Neural cell (in vitro differentiated cells): Measurements from ENCODE around the gene BCO1. TPM values are rescaled to one million over a fixed set of nuclear protein-coding genes. Genes with fewer than 3 reads are reported as not detected.
A peak's percentile ranks its signal among the peaks of the same experiment; 100 is the strongest.

ENCODE experiments used
- H2AFZ ChIP-seq: fragments of 200-600, 300-800 bp; sonication (generic), shearing (Covaris generic); 2 replicates; pipeline ENCODE4 v1.6.0; 2014; ENCODE audit warnings: low read depth, mild to moderate bottlenecking, antibody characterized with exemption, low read length, moderate library complexity
- H3F3A ChIP-seq: fragments of 200-600 bp; shearing (Covaris generic); 2 replicates; pipeline ENCODE4 v1.6.1; 2016; ENCODE audit warnings: mild to moderate bottlenecking, moderate library complexity, mixed read lengths, antibody characterized with exemption, low read length; ENCODE audit not compliant: insufficient read depth, poor library complexity, severe bottlenecking
- H3K27ac ChIP-seq: fragments of 200-600, 300-800 bp; sonication (generic), shearing (Covaris generic); 2 replicates; pipeline ENCODE4 v1.5.1; 2014; ENCODE audit warnings: mild to moderate bottlenecking, low read length, moderate library complexity
- H3K27me3 ChIP-seq: fragments of 300-800, 200-600 bp; sonication (generic), shearing (Covaris generic); 2 replicates; pipeline ENCODE4 v1.6.0; 2014; ENCODE audit warnings: mild to moderate bottlenecking, low read depth, low read length, moderate library complexity; ENCODE audit not compliant: insufficient read depth
- H3K36me3 ChIP-seq: fragments of 300-800, 200-600 bp; sonication (generic), shearing (Covaris generic); 2 replicates; pipeline ENCODE4 v1.5.1; 2014; ENCODE audit warnings: mild to moderate bottlenecking, antibody characterized with exemption, low read length, moderate library complexity; ENCODE audit not compliant: insufficient read depth
- H3K4me2 ChIP-seq: fragments of 300-800, 200-600 bp; sonication (generic), shearing (Covaris generic); 2 replicates; pipeline ENCODE4 v1.6.0; 2014; ENCODE audit warnings: mild to moderate bottlenecking, low read length
- H3K4me3 ChIP-seq: fragments of 300-800, 200-600 bp; sonication (generic), shearing (Covaris generic); 2 replicates; pipeline ENCODE4 v1.5.1; 2014; ENCODE audit warnings: mild to moderate bottlenecking, low read length, moderate library complexity
- H3K79me2 ChIP-seq: fragments of 200-600 bp; shearing (Covaris generic); replicated peaks from 2 replicates; pipeline ENCODE4 v1.6.0; 2014; ENCODE audit warnings: mild to moderate bottlenecking, low read length, moderate library complexity; ENCODE audit not compliant: insufficient read depth
- H3K9ac ChIP-seq: fragments of 300-800, 200-600 bp; sonication (generic), shearing (Covaris generic); 2 replicates; pipeline ENCODE4 v1.6.1; 2016; ENCODE audit warnings: mild to moderate bottlenecking, low read length, mixed read lengths
- H3K9me2 ChIP-seq: fragments of 200-600 bp; shearing (Covaris generic); 2 replicates; pipeline ENCODE4 v1.6.1; 2016; ENCODE audit warnings: mild to moderate bottlenecking, low read length, mixed read lengths; ENCODE audit not compliant: insufficient read depth
- H3K9me3 ChIP-seq: fragments of 200-600, 300-800 bp; sonication (generic), shearing (Covaris generic); 2 replicates; pipeline ENCODE4 v1.6.1; 2016; ENCODE audit warnings: mild to moderate bottlenecking, mixed run types, low read length, moderate library complexity, mixed read lengths
- H4K20me1 ChIP-seq: fragments of 200-600 bp; shearing (Covaris generic); 2 replicates; pipeline ENCODE4 v1.6.1; 2016; ENCODE audit warnings: mild to moderate bottlenecking, mixed run types; ENCODE audit not compliant: insufficient read depth
- CTCF ChIP-seq: fragments of 450-650 bp; IDR thresholded peaks from 2 replicates; pipeline ENCODE4 v1.5.1; 2014; ENCODE audit warnings: antibody characterized with exemption, mild to moderate bottlenecking, moderate library complexity; ENCODE audit not compliant: poor library complexity, severe bottlenecking
- EP300 ChIP-seq: fragments of 450-650 bp; conservative IDR thresholded peaks from 2 replicates; pipeline ENCODE4 v1.6.1; 2014; ENCODE audit warnings: antibody characterized with exemption, mild to moderate bottlenecking, moderate library complexity; ENCODE audit not compliant: poor library complexity, severe bottlenecking
- EZH2 ChIP-seq: fragments of 200-600, 300-800 bp; shearing (Covaris generic), sonication (generic); IDR thresholded peaks from 2 replicates; pipeline ENCODE4 v1.6.1; 2014; ENCODE audit warnings: antibody characterized with exemption, low read length, borderline replicate concordance, mild to moderate bottlenecking; ENCODE audit not compliant: insufficient read depth, poor library complexity, severe bottlenecking
- MXI1 ChIP-seq: fragments of 450-650 bp; conservative IDR thresholded peaks from 2 replicates; pipeline ENCODE4 v1.6.1; 2014; ENCODE audit warnings: antibody characterized with exemption, mild to moderate bottlenecking; ENCODE audit not compliant: poor library complexity, severe bottlenecking
- POLR2AphosphoS5 ChIP-seq: IDR thresholded peaks from 2 replicates; pipeline ENCODE4 v1.6.1; 2012
- RAD21 ChIP-seq: fragments of 450-650 bp; conservative IDR thresholded peaks from 2 replicates; pipeline ENCODE4 v1.6.1; 2014; ENCODE audit warnings: antibody characterized with exemption, mild to moderate bottlenecking, moderate library complexity
- REST ChIP-seq: IDR thresholded peaks from 2 replicates; pipeline ENCODE4 v1.6.1; 2012; ENCODE audit warnings: borderline replicate concordance
- SMC3 ChIP-seq: fragments of 450-650 bp; conservative IDR thresholded peaks from 2 replicates; pipeline ENCODE4 v1.6.1; 2014; ENCODE audit warnings: antibody characterized with exemption, mild to moderate bottlenecking, moderate library complexity; ENCODE audit not compliant: poor library complexity
- TAF1 ChIP-seq: IDR thresholded peaks from 2 replicates; pipeline ENCODE4 v1.6.1; 2012; ENCODE audit warnings: low read depth
- polyA plus RNA-seq: library from polyadenylated mRNA; depleted of rRNA; stranded (reverse); fragments of >200 nt; gene quantifications from 2 replicates; pipeline ENCODE4 v1.2.3, GENCODE V29; 2014

The BCO1 gene
- polyA plus RNA-seq, 1 donor from 2014 or later: not detected

- H3K9me2 ChIP-seq: no peaks in the 10 kb centered on the region
- H3K9me3 ChIP-seq: no peaks in the 10 kb centered on the region
- no peaks in the 10 kb centered on the region for H3K36me3 ChIP-seq
- H3K4me2 ChIP-seq: no peak overlapping the region
- TF ChIP-seq SMC3 (no peak), EP300 (no peak), TAF1 (no peak), POLR2AphosphoS5 (no peak), CTCF (no peak), REST (no peak), RAD21 (no peak), MXI1 (no peak), EZH2 (no peak)
- H3F3A ChIP-seq: no peaks in the 10 kb centered on the region
- no peak overlapping the region for H3K4me3 ChIP-seq
- no peak overlapping the region for H3K27ac ChIP-seq
- no peaks in the 10 kb centered on the region for H4K20me1 ChIP-seq
- no peak overlapping the region for H2AFZ ChIP-seq
- H3K79me2 ChIP-seq: no peaks in the 10 kb centered on the region
- no peaks in the 10 kb centered on the region for H3K27me3 ChIP-seq
- no peak overlapping the region for H3K9ac ChIP-seq
These were observed 89.1 kb downstream of the BCO1 start for GRCh38 chr16:81327447-81328196.

GRCh38 chr16:81329947-81330346 lies 91.5 kb downstream of the BCO1 start:
- Histone ChIP-seq H3K36me3 (no peaks in the 10 kb centered on the region), H3K27ac (no peak overlapping the region), H3K27me3 (no peaks in the 10 kb centered on the region), H3K4me2 (no peak overlapping the region), H3K9me3 (no peaks in the 10 kb centered on the region), H3K9me2 (no peaks in the 10 kb centered on the region), H3K4me3 (peak overlapping the region; percentile 4), H2AFZ (no peak overlapping the region), H3K9ac (no peak overlapping the region), H3K79me2 (no peaks in the 10 kb centered on the region), H3F3A (no peaks in the 10 kb centered on the region), H4K20me1 (no peaks in the 10 kb centered on the region)
- TF ChIP-seq TAF1 (no peak), REST (no peak), MXI1 (no peak), EZH2 (no peak), CTCF (no peak), RAD21 (no peak)
